ENCODE measurements around the gene DNAJB2.

DNA sequence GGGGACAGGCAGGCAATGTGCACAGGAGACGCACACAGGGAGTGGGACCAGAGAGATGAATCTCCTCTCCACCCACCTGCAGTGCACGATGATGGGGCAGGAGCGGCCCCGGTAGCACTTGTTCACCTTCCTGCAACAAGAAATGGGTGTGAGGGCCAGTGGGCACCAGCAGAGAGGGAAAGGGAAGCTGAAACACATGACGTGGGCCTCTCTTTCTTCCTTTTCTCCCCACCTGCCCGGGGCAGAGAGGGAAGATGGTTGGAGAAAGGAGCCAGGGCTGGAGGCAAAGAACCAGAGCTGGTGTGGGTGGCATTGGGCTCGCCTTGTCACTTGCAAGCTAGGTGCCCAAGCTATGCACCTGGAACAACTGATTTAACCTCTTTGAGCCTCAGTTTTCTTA lies 12.2 kb downstream of the DNAJB2 start:
- TF ChIP-seq POLR2A (IDR thresholded peaks at IDR 0.05) (no peak), POLR2AphosphoS5 (IDR thresholded peaks at IDR 0.05) (no peak)
- TF ChIP-seq, protein P1, sequence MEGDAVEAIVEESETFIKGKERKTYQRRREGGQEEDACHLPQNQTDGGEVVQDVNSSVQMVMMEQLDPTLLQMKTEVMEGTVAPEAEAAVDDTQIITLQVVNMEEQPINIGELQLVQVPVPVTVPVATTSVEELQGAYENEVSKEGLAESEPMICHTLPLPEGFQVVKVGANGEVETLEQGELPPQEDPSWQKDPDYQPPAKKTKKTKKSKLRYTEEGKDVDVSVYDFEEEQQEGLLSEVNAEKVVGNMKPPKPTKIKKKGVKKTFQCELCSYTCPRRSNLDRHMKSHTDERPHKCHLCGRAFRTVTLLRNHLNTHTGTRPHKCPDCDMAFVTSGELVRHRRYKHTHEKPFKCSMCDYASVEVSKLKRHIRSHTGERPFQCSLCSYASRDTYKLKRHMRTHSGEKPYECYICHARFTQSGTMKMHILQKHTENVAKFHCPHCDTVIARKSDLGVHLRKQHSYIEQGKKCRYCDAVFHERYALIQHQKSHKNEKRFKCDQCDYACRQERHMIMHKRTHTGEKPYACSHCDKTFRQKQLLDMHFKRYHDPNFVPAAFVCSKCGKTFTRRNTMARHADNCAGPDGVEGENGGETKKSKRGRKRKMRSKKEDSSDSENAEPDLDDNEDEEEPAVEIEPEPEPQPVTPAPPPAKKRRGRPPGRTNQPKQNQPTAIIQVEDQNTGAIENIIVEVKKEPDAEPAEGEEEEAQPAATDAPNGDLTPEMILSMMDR (IDR thresholded peaks at IDR 0.05) = no peak

Data from prostate gland (tissue), 2 donors.